GM18526 (cell line): ENCODE measurements around the gene TBC1D22A.

Source experiments
- POLR2A ChIP-seq: IDR thresholded peaks from 3 replicates; pipeline ENCODE4 v1.6.1; 2011; ENCODE audit not compliant: insufficient read length; ENCODE audit errors: extremely low read depth

Gene TBC1D22A

DNA sequence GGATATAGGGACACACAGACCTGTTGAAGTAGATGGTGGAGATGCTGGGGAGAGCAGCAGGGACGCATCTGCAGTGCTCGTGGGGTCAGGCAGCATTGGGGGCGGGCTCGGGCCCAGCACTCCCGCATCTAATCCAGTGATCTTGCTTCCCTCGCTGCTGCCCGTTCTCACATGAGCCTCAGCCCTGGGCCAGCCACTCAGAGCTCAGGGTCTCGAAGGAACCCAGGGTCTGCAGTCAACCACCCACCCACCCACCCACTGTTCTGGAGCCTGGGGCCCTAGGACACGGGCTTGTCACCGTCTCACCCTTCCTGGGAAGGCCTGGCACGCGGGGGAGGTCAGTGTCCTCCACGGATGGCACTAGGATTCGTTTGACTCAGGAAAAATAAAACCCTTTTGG lies 406.0 kb downstream of the TBC1D22A start:
- TF ChIP-seq POLR2A = no peak

DNA sequence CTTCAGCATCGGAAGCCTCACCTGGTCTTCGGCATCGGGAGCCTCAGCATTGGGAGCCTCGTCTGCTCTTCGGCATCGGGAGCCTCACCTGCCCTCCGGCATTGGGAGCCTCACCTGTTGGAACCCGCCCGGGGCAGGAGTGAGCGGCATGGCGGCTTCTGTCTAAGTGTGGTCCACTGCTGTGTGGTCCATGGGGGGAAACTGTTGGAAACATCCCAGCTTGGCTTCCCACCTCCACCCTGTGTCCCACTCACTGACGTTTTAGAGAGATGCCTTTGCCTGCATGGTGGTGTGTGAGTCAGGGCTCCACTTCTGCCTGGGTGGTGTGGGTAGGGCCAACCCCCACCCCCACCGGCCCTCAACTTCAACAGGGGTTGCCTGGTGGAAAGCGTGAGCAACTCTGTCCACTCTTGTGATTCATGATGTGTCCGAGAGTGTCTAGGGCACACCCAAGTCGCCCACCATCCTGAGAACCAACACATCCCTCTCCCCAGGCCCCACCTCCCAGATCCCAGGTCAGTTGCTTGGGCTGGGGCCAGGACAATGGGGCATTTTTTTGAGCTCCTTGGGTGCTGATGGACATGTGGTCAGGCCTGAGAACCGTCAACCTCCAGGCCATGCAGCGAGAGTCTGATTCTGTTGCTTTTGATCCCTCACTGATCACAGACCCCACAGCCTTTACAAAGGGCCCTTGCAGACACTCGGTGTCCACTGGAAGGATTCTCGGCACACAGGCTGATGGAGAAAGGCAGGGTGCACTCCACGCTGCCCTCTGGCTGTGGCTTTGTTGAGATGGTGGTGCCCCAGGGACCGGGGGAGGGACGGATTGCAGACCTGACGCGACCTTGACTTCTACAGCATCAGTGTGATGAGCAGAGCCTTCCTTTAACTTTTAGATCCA lies 406.7 kb downstream of the TBC1D22A start:
- TF ChIP-seq POLR2A = no peak

DNA sequence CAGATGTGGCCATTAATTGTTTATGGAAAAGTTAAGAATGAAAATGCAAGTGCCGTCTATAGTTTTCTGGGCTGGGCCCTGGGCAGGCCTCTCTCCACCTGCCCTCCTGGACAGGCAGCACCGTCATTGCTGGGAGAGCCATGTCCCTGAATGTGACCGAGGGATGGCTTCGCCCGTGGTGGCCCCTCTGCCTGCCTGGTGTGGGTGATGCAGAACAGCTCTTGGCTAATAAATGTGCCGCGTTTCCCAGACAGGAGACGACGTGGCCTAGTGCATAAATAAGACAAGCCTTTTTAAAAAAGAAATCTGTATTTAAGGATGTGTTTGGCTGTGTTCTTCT lies 407.3 kb downstream of the TBC1D22A start:
- no peak for TF ChIP-seq POLR2A

DNA sequence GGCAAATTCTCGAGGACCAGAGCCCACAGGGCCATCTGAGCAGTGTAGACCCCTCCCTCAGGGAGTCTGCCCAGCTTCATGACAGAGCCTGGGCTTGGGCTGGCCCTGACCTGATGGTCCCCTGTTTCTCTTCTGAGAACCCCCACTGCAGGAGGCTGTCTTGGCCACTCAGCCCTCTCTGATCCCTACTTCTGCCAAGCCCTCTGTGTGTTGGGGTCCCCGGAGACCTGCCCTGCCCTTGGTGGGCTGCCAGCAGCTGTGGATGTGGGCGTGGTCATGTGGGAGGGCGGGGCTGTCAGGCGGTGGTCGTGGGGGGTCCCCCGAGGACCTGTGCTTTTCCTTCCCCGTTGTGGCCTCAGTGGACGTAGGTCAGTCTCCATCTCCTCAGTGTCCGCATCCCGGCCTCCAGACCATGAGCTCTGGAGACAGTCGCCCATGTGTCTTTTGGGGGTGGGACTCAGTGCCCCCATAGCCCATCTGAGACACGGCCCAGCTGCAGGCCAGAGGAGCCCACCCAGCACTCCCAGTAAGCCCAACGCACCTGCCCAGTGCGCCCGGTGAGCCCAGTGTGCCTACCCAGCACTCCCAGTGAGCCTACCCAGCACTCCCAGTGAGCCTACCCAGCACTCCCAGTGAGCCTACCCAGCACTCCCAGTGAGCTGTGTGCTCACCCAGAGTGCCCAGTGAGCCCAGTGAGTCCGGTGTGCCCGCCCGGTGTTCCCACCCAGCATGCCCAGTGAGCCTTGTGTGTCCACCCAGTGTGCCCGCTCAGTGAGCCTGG lies 409.2 kb downstream of the TBC1D22A start:
- no peak for TF ChIP-seq POLR2A

DNA sequence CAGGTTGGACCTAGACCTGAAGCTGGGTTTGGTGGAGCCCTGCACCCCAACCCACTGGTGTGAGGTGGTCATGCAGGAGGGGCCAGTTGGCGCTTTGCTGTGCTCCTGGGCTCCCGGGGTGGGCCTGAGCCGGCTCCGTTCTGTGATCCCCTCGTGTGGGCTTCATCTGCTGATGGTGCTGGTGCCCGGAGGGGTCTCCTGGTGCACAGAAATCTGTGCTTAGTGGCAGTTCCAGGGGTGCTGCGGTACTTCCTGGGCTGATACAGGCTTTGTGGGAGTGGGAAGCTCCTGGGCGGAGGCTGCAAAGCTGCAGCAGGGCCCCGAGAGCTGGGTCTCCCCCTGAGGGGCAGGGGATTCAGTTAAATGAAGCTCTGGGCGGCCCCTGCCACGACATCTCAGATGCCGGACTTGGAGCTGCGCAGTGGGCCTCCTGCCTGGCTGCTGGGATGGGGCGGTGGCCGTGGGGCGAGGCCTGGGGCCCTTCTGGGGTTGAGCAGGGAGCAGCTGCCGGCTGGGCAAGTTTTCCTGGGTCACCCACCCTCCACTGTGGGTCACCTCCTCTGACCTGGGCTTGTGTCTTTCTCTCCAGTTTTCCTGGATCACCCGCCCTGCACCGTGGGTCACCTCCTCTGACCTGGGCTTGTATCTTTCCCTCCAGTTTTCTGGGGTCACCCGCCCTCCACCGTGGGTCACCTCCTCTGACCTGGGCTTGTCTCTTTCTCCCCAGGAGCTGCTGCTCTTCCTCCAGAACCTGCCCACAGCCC lies 410.5 kb downstream of the TBC1D22A start:
- TF ChIP-seq POLR2A = no peak

DNA sequence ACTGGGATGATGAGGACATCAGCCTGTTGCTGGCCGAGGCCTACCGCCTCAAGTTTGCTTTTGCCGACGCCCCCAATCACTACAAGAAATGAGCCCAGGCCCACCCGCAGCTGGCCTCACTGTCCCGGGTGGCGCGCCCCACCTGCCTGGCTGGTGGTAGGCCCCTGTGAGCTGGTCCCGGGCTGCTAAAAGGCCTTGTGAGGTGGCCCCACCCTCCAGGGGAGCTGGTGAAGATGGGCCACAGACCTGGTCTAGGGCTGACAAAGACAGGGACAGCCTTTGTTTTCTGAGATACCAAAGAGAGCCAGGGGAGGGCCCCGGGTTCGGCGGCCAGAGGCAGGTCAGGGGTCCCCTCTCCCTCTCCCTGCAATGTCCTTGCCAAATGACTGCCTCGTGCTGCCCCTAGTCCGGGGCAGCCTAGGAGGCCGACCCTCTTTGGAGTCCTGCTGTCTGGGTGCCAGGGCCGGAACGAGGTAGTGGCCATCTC lies 411.1 kb downstream of the TBC1D22A start:
- TF ChIP-seq POLR2A = no peak

DNA sequence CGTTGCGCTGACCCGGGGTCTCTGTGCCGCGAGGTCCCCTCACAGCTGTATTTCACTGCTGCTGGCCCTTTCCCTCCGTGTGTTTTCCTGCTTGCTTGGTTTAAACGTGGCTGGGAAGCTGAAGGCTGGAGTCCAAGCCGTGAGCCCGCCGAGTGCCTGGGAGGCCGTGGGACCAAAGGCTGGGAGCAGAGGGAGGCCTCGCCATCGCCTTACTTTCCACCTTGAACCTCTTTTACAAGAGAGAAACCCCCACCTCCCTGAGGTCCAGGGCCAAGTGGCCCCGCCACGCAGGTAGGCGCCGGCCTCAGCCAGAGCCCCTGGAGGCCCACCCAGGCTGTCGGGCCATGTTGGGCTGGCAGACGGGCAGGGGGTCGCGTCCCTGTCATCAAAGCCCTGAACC lies 411.6 kb downstream of the TBC1D22A start:
- no peak for TF ChIP-seq POLR2A

DNA sequence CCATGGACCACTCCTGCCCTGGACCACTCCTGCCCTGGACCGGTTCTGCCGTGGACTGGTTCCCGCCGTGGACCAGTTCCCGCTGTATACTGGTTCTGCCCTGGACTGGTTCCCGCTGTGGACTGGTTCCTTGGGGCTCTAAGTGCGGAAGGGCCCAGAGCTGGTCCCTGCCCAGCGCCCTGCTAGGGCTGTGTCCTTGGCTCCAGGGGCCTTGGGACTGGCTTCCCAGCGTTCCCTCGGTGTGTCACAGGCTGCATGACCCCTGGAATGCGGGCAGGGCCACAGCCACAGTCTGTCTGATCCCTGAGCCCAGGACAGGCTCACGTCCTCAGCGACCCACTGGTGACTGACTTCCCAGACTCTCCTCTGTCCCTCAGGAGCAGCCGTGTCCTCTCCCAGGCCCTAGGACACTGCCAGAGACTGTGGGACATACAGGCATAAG lies 412.2 kb downstream of the TBC1D22A start:
- TF ChIP-seq POLR2A = no peak

DNA sequence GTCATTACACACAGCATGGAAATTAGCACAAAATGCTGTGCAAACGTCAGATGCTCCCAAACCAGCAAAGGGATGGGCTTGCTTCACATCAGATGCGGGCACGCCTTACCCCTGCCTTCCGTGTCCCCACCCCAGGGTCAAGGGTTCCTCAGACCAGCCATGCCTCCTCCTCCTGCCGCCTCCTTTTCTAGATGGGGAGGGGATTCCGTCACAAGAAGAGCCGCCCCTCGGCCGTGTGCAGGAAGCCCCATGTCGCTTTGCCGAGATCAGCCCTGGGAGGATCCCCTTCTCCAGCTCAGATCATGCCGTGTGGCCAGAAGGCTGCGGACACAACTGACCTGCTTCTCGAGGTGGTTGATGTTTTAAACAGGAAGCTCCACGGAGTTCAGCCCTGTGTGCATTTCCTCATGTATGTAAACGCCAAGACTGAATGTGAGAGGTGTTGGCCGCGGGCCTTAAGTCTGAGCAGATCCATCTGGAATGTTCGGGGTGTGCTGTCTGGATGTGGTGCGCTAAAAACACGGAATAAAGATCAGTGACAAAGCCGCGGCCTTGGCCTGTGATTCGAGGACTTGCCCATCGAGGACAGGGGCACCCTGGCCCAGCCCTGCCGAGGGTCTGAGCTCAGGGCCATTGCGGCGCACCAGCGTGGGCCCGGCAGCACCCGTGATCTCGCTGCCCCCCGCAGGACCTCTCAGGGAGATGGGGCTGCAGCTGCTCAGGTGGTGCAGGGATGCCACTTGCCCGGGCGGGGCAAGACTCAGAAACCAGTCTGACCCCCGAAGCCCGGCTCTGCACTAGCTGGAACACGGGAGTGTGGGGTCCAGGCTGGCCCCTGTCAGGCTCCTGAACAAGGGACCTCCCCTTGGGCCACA lies 412.9 kb downstream of the TBC1D22A start:
- no peak for TF ChIP-seq POLR2A

DNA sequence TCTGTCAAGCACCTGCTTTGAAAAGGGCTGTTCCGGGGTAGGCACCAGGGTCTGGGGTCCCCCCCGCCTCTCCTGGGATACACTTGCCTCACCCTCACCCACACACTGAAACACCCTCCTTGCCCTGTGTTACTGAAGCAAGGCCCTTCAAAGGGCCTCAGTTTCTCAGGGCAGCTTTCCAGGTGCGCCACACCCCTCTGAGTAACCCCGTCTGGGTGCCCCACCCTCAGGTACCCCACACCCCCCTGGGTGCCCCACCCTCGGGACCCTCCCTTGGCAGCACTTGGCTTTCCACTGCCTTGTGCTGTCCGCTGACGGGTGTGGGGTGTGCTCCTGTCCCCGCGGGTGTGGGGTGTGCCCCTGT lies 413.6 kb downstream of the TBC1D22A start:
- no peak for TF ChIP-seq POLR2A

DNA sequence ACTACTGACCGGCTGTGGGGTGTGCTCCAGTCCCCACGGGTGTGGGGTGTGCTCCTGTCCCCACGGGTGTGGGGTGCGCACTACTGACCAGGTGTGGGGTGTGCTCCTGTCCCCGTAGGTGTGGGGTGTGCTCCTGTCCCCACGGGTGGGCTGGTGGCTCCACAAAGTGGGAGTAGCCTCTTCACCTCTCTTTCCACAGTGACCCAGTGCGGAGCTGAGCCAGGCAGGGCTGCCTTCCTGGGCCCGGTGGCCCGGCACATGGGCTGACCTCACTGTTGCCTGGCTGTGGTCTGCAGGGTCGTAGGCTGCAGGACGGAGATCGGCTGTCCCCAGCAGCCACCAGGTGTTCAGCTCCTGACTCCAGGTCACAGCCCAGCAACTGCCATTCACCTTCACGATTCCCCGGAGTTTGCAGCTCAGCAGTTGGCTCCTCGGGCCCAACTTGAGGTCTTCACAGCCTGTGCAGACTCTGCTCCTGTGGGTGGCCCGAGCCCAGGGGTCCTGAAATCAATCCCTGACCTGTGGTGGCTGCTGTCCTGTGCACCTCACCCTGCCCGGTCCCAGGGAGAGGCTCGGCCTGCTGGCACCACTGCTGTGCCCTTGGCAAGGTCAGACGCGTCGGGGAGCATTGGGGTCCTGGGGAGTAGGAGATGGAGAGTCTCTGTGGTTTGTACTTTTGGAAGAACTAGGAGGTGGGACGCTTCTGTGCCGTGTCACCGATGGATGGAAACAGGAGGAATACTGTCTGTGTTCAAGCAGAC lies 414.3 kb downstream of the TBC1D22A start:
- TF ChIP-seq POLR2A = no peak

DNA sequence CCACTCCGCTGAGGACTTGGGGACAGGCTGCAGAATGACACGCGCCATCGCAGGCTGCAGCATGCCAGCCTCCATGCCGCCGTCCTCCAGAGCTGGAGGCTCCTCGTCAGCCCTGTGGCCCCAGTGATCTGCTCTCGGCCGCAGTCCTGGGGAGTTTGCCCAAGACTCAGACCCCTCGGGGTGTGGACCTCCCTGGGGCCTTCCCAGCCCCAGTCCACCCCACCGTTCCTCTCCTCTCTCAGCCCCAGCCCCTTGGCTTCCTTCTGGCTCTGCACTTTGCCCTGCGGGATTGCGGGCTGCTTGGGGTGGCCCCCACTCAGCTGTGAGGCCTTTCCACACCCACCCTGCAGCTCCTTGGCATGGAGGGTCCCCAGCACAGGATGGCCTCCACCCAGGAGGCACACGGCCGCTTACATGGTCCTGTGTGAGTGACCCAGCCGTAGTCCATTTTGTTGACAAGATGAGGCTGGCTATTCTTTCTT lies 414.9 kb downstream of the TBC1D22A start:
- no peak for TF ChIP-seq POLR2A

DNA sequence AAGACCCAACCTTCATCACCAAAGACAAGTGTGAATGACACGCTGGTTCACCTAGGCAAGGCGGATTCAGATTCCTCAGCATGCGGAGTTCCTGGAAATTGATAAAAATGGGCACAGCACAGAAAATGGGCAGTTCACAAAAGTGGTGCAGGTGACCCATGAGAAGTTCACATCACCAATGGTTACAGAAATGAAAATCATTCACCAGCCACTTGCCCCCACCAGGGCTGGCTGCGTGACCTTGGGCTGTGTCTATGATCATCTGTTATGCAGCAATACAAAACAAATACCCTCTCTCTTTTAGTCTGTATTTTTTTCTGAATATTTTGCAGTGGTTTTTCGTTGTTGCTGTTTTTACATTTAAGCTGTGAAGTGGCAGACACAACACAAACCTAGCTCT lies 415.9 kb downstream of the TBC1D22A start:
- TF ChIP-seq POLR2A = no peak

DNA sequence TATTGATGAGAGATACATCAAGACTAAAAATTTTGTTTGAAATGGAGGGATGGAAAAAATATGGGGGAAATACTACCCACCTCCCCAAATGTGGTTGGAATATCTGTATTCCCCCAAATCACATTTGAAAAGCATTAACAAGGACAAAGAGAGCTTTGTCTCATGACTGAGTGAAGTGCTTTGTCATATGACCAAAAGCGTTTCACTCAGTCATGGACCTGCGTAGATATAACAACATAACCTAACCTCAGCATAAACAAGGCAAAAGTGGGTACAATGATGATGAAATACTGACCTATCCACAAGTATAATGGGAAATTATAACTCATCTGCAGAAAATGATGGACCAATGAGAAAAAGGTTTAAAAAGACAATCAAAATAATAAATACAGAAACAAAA lies 418.3 kb downstream of the TBC1D22A start:
- TF ChIP-seq POLR2A = no peak
